GM18909 (cell line): Measurements from ENCODE around the gene NHLRC1.

Experiments
- ATAC-seq: cut with Tn5 transposase; IDR thresholded peaks from one replicate; pipeline ENCODE4 v1.9.1; 2021; ENCODE audit warnings: mild to moderate bottlenecking; ENCODE audit not compliant: unreplicated experiment, poor library complexity

Gene NHLRC1

GRCh38 chr6:18088419-18089296 lies 33.8 kb downstream of the NHLRC1 start:
- no peak for ATAC-seq

- no peak for ATAC-seq
Measured at GRCh38 chr6:18087396-18088165, 34.9 kb downstream of the NHLRC1 start.

- ATAC-seq: no peak
Measured at GRCh38 chr6:18081025-18081668, 41.3 kb downstream of the NHLRC1 start.

- ATAC-seq: no peak
Measured at GRCh38 chr6:18080544-18080943, 41.9 kb downstream of the NHLRC1 start.

GRCh38 chr6:18078866-18079265 lies 43.6 kb downstream of the NHLRC1 start:
- no peak for ATAC-seq

- ATAC-seq: no peak
Measured at GRCh38 chr6:18076231-18076630, 46.2 kb downstream of the NHLRC1 start.

GRCh38 chr6:18072841-18073240 lies 49.6 kb downstream of the NHLRC1 start:
- ATAC-seq: no peak

GRCh38 chr6:18070486-18070885 lies 52.0 kb downstream of the NHLRC1 start:
- ATAC-seq: no peak
